HepG2 (cell line): ENCODE results near the gene RPL41. TPM values are rescaled to one million over a fixed set of nuclear protein-coding genes. Genes with fewer than 3 reads are reported as not detected.

ENCODE experiments used
- ARID2 ChIP-seq: sonication (generic); formaldehyde crosslinking; IDR thresholded peaks from 2 replicates; pipeline ENCODE4 v1.8.1; 2022; ENCODE audit warnings: mild to moderate bottlenecking, missing genetic modification reagents, borderline replicate concordance
- CEBPG ChIP-seq: IDR thresholded peaks from 2 replicates; pipeline ENCODE4 v1.6.1; 2016
- FOXC1 ChIP-seq: sonication (generic); formaldehyde crosslinking; IDR thresholded peaks from 2 replicates; pipeline ENCODE4 v1.8.0; 2022; ENCODE audit warnings: mild to moderate bottlenecking, missing genetic modification reagents, borderline replicate concordance
- FOXO1 ChIP-seq: sonication (generic); formaldehyde crosslinking; IDR thresholded peaks from 2 replicates; pipeline ENCODE4 v1.4.0; 2020; ENCODE audit warnings: missing genetic modification reagents
- GATA4 ChIP-seq: sonication (generic); IDR thresholded peaks from 2 replicates; pipeline ENCODE4 v1.6.1; 2016; ENCODE audit warnings: antibody characterized with exemption, low read depth, borderline replicate concordance
- HMGA1 ChIP-seq: sonication (generic); formaldehyde crosslinking; conservative IDR thresholded peaks from 2 replicates; pipeline ENCODE4 v1.4.0; 2020; ENCODE audit warnings: missing genetic modification reagents
- NPAS2 ChIP-seq: sonication (generic); formaldehyde crosslinking; IDR thresholded peaks from 2 replicates; pipeline ENCODE4 v1.8.0; 2022; ENCODE audit warnings: mild to moderate bottlenecking, missing genetic modification reagents, borderline replicate concordance
- REPIN1 ChIP-seq: sonication (generic); formaldehyde crosslinking; IDR thresholded peaks from 2 replicates; pipeline ENCODE4 v1.8.0; 2022; ENCODE audit warnings: missing genetic modification reagents, low read depth, mild to moderate bottlenecking, borderline replicate concordance
- SP5 ChIP-seq: IDR thresholded peaks from 2 replicates; pipeline ENCODE4 v1.6.1; 2016; ENCODE audit warnings: low read depth, borderline replicate concordance
- WIZ ChIP-seq: sonication (generic); formaldehyde crosslinking; IDR thresholded peaks from 2 replicates; pipeline ENCODE4 v1.5.1; 2020; ENCODE audit warnings: mild to moderate bottlenecking, missing genetic modification reagents
- ZBTB21 ChIP-seq: sonication (generic); formaldehyde crosslinking; IDR thresholded peaks from 2 replicates; pipeline ENCODE4 v1.4.0; 2020; ENCODE audit warnings: missing genetic modification reagents
- ZBTB3 ChIP-seq: sonication (generic); formaldehyde crosslinking; IDR thresholded peaks from 2 replicates; pipeline ENCODE4 v1.4.0; 2020; ENCODE audit warnings: low read depth, mild to moderate bottlenecking, moderate library complexity, missing genetic modification reagents, borderline replicate concordance
- ZFX ChIP-seq: sonication (generic); formaldehyde crosslinking; IDR thresholded peaks from 2 replicates; pipeline ENCODE4 v1.4.0; 2020; ENCODE audit warnings: mild to moderate bottlenecking, low read depth, missing genetic modification reagents, moderate library complexity
- ZNF180 ChIP-seq: sonication (generic); formaldehyde crosslinking; IDR thresholded peaks from 2 replicates; pipeline ENCODE4 v1.4.0; 2020; ENCODE audit warnings: low read depth, missing genetic modification reagents, borderline replicate concordance
- ZNF33A ChIP-seq: sonication (generic); formaldehyde crosslinking; IDR thresholded peaks from 2 replicates; pipeline ENCODE4 v1.5.1; 2020; ENCODE audit warnings: missing genetic modification reagents, mild to moderate bottlenecking, moderate library complexity, borderline replicate concordance
- ZNF570 ChIP-seq: sonication (generic); formaldehyde crosslinking; IDR thresholded peaks from 2 replicates; pipeline ENCODE4 v1.4.0; 2020; ENCODE audit warnings: mild to moderate bottlenecking, missing genetic modification reagents, borderline replicate concordance
- ZNF616 ChIP-seq: sonication (generic); formaldehyde crosslinking; IDR thresholded peaks from 2 replicates; pipeline ENCODE4 v1.5.0; 2020; ENCODE audit warnings: low read depth, mild to moderate bottlenecking, missing genetic modification reagents
- ZNF878 ChIP-seq: sonication (generic); formaldehyde crosslinking; IDR thresholded peaks from 2 replicates; pipeline ENCODE4 v1.8.1; 2023; ENCODE audit warnings: mild to moderate bottlenecking, missing genetic modification reagents, moderate library complexity
- polyA plus RNA-seq, 8 experiments: library from polyadenylated mRNA; depleted of rRNA in 3 of 8; stranded (reverse) in 7 of 8; unstranded in 1 of 8; fragments of >200 nt; fragmentation: Illumina TruSeq in 4 of 8; extraction: Trizol in 4 of 8; gene quantifications; 2 replicates each; pipeline versions ENCODE4 v1.2.1 to v1.2.3, GENCODE V29; 2011 to 2016; ENCODE audit warnings: low read depth in 4 of 8, missing spikeins in 1 of 8, mixed read lengths in 1 of 8; ENCODE audit not compliant: insufficient read depth in 1 of 8
- total RNA-seq, 5 experiments: library from RNA; depleted of rRNA; stranded (reverse); fragments of >200 nt; fragmentation: Illumina TruSeq; extraction: Trizol; gene quantifications; 2 replicates each; pipeline ENCODE4 v1.2.3, GENCODE V29; 2016; ENCODE audit warnings: low read depth in 1 of 5
- TF ChIP-seq, protein P1 (sequence below): sonication (generic); formaldehyde crosslinking; IDR thresholded peaks from 2 replicates; pipeline ENCODE4 v1.5.1; 2020; ENCODE audit warnings: missing genetic modification reagents, mild to moderate bottlenecking, borderline replicate concordance
- TF ChIP-seq, protein P2 (sequence below): IDR thresholded peaks from 2 replicates; pipeline ENCODE4 v1.6.1; 2016; ENCODE audit warnings: control low read depth
- TF ChIP-seq, protein P3 (sequence below): IDR thresholded peaks from 2 replicates; pipeline ENCODE4 v1.6.1; 2016; ENCODE audit warnings: low read depth, control low read depth
- TF ChIP-seq, protein P4 (sequence below): sonication (generic); formaldehyde crosslinking; conservative IDR thresholded peaks from 2 replicates; pipeline ENCODE4 v1.4.0; 2020; ENCODE audit warnings: missing genetic modification reagents

RPL41 gene
- total and polyA plus RNA-seq, 2 of the 13 experiments (the other 11 are each of a cell fraction or from before 2014, with no cell fraction given): 4,012 to 7,670 TPM

DNA sequence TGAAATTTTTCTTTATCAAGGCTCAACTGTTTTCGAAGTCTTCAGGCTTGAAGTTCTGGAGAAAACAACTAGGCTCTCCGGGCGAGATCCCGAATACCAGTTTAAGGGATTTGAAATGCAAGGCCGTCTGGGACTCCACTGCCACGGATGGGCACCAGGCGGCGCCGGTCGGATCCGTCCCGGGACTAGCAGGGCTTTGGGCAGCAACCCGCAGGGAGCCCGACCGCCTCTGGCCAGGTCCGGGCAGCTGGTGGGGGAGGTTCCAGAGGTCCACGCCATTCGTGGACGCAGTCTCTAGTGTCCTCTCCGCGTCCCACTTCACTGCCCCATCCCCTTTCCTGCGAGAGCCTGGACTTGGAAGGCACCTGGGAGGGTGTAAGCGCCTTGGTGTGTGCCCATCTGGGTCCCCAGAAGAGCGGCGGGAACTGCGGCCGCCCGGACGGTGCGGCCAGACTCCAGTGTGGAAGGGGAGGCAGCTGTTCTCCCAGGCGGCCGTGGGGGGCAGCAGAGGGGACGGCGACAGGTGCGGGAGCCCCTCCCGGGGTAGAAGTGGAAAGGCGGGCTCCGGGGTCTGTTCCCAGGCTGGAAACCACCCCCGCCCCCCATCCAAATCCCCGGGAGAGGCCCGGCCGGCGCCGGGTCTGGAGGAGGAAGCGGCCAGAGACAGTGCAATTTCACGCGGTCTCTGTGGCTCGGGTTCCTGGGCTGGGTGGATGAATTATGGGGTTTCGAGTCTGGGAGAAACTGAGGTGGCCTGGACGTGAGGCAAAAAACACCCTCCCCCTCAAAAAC, 37.3 kb upstream of the RPL41 start (continued):
- TF ChIP-seq GATA4 (no peak), ZFX (CRISPR knock-in tag) (peak; percentile 38; the same call in 1 of the 2 replicates), REPIN1 (CRISPR knock-in tag) (peak; percentile 40; the same call in 1 of the 2 replicates), ZNF33A (CRISPR knock-in tag) (no peak), ZNF616 (CRISPR knock-in tag) (no peak; the same call in 1 of the 2 replicates), FOXC1 (CRISPR knock-in tag) (no peak), ARID2 (CRISPR knock-in tag) (no peak), CEBPG (CRISPR knock-in tag) (no peak; the same call in 1 of the 2 replicates), ZNF878 (CRISPR knock-in tag) (no peak), ZNF180 (no peak), NPAS2 (CRISPR knock-in tag) (no peak), HMGA1 (no peak), WIZ (no peak), ZBTB3 (CRISPR knock-in tag) (no peak), FOXO1 (CRISPR knock-in tag) (peak; percentile 37; the same call in 1 of the 2 replicates), ZNF570 (CRISPR knock-in tag) (no peak), SP5 (CRISPR knock-in tag) (no peak), ZBTB21 (CRISPR knock-in tag) (no peak)
- TF ChIP-seq, protein P1, sequence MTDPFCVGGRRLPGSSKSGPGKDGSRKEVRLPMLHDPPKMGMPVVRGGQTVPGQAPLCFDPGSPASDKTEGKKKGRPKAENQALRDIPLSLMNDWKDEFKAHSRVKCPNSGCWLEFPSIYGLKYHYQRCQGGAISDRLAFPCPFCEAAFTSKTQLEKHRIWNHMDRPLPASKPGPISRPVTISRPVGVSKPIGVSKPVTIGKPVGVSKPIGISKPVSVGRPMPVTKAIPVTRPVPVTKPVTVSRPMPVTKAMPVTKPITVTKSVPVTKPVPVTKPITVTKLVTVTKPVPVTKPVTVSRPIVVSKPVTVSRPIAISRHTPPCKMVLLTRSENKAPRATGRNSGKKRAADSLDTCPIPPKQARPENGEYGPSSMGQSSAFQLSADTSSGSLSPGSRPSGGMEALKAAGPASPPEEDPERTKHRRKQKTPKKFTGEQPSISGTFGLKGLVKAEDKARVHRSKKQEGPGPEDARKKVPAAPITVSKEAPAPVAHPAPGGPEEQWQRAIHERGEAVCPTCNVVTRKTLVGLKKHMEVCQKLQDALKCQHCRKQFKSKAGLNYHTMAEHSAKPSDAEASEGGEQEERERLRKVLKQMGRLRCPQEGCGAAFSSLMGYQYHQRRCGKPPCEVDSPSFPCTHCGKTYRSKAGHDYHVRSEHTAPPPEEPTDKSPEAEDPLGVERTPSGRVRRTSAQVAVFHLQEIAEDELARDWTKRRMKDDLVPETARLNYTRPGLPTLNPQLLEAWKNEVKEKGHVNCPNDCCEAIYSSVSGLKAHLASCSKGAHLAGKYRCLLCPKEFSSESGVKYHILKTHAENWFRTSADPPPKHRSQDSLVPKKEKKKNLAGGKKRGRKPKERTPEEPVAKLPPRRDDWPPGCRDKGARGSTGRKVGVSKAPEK (CRISPR knock-in tag): peak; percentile 30; the same call in 1 of the 2 replicates
- TF ChIP-seq, protein P2, sequence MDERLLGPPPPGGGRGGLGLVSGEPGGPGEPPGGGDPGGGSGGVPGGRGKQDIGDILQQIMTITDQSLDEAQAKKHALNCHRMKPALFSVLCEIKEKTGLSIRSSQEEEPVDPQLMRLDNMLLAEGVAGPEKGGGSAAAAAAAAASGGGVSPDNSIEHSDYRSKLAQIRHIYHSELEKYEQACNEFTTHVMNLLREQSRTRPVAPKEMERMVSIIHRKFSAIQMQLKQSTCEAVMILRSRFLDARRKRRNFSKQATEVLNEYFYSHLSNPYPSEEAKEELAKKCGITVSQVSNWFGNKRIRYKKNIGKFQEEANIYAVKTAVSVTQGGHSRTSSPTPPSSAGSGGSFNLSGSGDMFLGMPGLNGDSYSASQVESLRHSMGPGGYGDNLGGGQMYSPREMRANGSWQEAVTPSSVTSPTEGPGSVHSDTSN (CRISPR knock-in tag): no peak
- TF ChIP-seq, protein P3, sequence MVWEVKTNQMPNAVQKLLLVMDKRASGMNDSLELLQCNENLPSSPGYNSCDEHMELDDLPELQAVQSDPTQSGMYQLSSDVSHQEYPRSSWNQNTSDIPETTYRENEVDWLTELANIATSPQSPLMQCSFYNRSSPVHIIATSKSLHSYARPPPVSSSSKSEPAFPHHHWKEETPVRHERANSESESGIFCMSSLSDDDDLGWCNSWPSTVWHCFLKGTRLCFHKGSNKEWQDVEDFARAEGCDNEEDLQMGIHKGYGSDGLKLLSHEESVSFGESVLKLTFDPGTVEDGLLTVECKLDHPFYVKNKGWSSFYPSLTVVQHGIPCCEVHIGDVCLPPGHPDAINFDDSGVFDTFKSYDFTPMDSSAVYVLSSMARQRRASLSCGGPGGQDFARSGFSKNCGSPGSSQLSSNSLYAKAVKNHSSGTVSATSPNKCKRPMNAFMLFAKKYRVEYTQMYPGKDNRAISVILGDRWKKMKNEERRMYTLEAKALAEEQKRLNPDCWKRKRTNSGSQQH (CRISPR knock-in tag): no peak
- TF ChIP-seq, protein P4, sequence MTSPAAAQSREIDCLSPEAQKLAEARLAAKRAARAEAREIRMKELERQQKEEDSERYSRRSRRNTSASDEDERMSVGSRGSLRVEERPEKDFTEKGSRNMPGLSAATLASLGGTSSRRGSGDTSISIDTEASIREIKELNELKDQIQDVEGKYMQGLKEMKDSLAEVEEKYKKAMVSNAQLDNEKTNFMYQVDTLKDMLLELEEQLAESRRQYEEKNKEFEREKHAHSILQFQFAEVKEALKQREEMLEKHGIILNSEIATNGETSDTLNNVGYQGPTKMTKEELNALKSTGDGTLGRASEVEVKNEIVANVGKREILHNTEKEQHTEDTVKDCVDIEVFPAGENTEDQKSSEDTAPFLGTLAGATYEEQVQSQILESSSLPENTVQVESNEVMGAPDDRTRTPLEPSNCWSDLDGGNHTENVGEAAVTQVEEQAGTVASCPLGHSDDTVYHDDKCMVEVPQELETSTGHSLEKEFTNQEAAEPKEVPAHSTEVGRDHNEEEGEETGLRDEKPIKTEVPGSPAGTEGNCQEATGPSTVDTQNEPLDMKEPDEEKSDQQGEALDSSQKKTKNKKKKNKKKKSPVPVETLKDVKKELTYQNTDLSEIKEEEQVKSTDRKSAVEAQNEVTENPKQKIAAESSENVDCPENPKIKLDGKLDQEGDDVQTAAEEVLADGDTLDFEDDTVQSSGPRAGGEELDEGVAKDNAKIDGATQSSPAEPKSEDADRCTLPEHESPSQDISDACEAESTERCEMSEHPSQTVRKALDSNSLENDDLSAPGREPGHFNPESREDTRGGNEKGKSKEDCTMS (CRISPR knock-in tag): no peak
